ENCODE data around the gene SYP.

- TF ChIP-seq CTCF (IDR thresholded peaks at IDR 0.05; ENCODE audit: insufficient read depth, low read depth, low read length) (no peak), EZH2 (IDR thresholded peaks at IDR 0.05; ENCODE audit: insufficient read depth, low read length) (no peak)
Measured at GRCh38 chrX:49183701-49184281, 16.2 kb downstream of the SYP start.
